NAMALWA (cell line): ENCODE data around the gene BLM.

Experiments used
- DNase-seq: peaks from one replicate; pipeline ENCODE4 v3.0.0-alpha.2; 2015; ENCODE audit warnings: low spot score

Gene BLM

DNA sequence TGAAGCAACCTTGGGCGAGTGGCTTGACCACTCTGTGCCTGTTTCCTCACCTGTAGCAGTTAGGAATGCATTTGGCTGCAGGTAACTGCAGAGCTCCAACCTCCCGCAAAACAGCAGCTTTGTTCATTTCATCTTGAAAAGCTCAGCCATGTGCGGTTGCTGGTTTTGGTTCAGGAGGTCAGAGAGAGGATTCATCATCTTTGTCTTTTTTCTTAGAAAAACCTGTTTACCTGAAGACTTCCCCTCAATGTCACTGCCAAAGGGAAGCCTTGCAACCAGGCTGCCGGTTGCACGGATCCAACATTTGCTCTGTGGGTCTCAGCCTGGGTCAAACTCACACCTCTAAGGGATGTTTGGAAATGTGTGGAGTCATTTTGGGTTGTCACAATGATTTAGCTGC is 134.8 kb downstream of the BLM start:
- DNase-seq: no peak

DNA sequence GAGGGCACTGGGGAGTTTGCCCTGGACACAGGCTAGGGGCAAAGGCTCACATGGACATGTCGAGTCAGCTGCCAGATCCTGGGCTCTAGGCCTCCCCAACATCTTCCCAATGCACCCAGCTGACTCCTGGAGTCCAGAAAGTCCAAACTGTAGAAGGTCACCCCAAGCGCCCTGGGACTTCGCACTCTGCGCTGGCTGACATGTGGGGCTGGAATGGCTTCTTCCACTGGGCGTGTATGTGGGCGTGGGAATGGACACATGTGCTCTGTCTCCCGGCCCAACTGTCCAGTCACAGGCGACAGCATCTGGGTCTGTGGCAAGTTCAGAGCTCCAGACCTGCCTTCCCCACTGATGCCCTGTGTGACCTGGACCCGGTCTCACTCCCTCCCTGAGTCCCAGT is 138.0 kb downstream of the BLM start:
- no peak for DNase-seq

DNA sequence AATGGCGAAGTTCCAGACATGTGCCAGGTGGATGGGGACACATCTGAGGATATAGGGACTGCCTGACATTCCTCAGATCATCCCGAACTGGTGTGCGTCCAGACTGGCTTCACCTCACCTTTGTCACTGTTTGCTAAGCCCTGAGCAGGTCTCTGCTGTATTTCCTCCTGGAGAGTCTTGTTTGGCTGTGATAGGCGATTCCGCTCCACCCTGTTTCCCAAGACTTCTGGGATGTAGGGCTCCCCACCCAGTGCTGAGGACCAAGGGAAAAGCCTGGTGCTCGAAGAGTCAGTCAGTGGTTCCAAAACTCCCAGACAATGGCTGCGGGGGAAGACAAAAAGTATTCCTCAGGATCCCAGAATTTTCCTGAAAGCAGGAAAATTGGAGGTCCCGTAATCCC is 140.2 kb downstream of the BLM start:
- DNase-seq: no peak

DNA sequence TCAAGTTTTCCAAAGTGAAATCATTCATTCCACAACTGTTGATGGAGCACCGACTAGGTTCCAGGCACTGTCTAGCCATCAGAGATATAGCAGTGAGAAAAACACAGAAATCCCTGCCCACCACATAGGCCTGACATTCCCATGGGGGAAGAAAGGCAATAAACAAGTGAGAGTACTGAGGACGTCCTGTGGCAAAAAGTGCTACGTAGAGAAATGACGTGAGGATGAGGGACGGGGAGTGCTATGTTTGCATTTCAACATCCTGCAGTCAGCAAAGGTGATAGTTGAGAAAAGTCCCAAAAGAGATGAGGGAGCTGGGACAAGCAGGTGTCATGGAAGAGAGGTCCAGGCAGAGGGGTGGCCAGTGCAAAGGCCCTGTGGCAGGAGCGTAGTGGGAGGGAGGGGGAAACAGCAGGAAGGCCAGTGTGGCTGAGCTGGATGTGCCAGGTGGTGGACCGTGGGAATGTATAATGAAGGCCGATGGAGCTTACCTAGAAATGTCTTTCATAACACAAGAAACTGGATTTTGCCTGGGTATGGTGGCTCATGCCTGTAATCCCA is 140.8 kb downstream of the BLM start:
- DNase-seq: no peak

DNA sequence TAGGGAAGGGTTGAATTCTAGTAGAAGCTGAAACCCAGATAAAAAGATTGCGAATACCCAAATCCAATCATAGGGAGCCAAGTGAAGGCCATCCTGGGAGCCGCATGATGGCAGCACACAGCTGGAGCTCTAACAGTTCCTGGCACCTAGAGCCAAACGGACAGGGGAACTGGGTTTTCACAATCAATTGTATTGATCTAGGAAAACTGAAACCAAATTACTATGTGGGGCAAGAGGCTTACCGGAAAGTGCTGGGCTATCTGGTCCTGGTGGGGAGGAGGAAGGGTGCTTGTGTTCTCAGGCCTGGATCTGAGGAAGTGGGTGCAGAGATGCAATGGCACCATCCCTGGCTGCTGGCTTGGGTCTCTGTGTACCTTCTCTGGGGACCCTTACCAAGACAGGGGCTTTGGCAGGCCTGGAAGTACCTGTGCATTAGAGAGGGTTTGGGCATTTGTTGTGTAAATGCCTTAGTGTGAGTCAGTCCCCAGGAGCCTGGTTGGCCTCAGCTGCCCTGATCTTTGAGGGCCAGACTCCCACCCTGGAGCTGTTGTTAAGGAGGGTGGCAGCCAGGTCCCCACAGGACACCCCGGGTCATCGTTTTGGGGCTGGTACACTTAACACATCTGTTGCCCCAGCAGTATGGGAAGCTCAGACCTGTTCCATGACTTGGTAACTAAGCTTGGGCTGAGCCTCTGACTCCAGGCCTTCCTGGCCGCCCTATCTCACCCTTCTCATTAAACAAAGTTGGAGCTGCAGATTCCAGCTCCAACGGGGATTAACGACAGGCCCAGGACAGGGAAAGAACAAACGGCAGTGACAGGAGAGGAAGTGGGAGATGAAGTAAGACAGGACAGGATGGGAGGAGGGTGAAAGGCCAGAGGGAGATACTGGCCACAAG is 142.3 kb downstream of the BLM start:
- no peak for DNase-seq

DNA sequence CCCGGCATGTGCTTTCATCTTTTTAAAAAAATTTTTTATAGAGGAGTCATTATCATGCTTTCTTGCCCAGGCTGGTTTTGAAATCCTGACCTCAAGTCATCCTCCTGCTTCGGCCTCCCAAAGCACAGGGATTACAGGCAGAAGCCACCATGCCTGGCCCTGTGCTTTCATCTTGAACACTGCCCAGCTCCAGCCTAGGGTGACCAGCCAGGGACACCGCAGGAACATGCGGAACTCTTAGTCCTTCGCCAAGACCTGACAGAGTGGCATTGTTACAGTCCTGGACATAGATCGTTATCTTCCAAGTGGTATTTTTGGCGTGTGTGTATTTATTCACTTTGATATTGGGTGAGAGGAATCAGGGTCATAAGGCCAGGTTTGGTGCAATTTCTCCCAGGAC is 143.3 kb downstream of the BLM start:
- DNase-seq: no peak

DNA sequence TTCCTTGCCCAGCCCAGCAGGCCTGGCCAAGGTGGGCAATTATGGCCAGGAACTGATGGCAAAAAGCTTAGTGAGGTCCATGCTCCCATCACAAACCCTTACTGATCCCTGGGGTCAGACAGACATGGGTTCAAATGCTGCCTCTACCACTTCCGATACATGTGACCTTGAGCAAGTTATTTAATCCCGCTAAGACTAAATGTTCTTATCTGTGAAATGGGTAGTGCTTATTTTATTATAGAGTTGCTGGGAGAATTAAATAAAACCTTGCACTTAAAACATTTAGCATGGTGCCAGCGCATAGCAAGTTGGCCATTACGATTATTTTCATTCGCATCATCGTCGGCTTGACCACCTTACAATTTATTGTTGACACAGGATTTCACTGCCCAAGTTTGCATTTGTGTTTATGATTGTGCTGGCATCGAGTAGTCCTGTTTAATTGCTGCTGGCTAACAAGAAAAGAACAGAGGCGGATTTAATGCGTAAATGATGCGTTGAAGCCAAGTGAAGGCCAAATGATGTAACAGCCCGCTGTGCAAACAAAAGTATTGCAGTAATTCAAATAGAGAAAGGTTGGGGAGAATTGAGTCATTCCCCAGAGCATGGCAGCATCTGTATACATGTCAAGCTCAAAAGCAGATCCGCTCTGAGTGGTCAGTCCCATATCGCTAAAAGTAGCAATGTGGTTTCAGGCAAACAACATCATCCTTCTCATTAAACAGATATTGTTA is 144.0 kb downstream of the BLM start:
- no peak for DNase-seq

DNA sequence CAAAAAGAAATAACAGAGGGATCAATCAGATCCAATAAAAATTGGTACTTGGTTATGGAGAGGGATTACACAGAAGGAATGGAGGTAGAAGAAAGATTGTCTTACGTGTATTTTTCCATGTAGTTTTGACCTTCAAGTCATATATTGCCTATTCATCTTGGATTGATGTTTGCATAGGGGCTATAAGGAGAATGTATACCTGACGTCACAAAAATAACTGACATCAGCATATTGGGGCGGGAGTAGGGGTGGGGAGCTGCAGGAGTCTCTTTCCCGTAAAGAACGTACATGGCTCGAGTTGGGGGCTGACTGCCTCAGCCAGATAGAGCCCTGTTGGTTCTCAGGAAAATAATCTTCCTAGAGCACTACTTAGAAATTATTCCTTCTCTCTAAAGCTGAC is 145.3 kb downstream of the BLM start:
- DNase-seq: no peak

DNA sequence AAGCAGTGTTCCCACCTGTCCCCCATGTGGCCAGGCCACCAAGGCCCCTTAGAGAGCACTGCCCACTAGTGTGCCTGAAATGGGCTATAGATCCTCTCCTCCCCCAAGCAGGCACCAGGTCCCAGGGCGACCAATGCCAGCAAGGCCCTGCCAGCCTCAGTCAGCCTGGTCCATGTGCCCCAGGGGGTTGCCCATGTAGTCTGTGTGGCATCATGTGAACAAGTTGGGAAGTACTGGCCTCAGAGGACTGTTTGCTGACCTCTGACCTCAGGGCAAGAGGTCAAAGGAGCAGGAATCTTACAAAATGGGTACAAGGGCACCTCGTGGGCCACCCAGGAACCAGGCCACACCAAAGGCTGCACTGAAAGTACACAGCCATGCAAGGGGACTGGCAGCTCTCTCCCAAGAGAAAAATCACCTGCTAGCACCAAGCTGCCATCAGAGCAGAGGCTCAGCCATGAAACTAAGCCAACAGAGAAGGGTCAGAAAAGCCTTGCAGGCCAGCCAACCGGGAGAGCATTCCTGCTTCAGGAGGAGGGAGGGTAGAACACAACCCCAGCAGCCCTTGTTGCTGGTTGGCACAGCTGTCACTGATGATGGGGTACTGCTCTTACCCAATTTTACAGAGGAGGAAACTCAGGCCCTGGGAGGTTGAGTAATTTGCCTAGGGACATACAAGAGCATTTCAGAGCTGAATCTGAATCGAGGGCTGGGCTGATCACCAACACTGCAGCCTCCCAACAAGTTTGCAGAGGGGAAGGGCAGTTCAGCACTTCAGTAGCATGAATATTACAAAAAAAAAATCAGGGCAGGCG is 146.0 kb downstream of the BLM start:
- DNase-seq: no peak

DNA sequence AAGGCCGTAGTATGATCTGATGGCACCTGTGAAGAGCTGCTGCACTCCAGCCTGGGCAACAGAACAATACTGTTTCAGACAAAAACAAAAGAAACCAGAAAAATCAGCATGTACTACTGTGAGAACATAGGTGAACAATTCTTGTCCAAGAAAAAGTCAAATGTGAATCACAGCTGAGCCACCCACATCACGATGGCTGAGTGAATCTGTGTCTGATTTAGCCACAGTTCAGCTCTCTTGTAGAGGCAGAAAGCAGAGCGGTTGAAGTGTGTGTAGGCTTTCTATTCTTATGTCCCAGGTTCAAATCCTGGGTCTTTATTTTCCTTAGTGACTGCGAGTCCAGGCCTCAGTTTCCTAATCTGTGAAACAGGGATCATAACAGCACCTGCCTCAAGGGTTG is 146.8 kb downstream of the BLM start:
- DNase-seq: no peak

DNA sequence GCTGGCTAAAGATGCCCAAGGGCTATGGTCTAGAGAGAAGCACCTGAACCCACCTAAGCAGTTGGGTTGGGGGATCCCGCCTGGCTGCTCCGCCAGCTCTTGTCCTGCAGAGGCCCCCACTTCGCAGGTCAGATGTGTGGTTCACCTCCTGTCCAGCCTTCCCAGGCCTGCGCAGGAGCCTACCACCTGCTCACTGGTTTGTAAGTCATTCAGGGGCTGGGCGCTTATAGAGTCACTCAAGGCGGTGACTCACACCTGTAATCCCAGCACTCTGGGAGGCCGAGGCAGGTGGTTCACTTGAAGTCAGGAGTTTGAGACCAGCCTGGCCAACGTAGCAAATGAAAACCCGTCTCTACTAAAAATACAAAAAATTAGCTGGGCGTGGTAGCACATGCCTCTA is 147.4 kb downstream of the BLM start:
- no peak for DNase-seq

DNA sequence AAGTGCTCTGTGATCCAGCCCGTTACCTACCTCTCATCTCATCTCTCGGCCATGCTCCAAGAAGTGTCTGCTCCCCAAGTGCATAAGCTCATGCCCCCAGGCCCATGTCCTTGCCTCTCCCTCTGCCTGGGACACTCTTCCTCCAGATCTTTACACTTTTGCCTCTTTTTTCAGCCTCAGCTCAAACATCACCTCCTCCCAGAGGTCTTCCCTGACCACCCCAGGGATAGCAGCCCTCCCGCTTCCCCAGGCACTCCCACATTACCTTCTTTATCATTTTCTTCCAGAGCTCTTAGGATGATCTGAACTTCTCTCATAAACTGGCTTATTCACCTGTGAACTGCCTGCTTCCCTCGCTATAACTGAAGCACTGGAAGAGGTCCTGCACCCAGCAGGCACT is 148.6 kb downstream of the BLM start:
- DNase-seq: no peak
